ENCODE data around the gene XPR1. TPM values are rescaled to one million over a fixed set of nuclear protein-coding genes. Genes with fewer than 3 reads are reported as not detected.

Gene XPR1
- total and polyA plus RNA-seq, 2 of the 8 experiments (the other 6 are each of a cell fraction or from before 2014, with no cell fraction given), result 28.6 to 43.9 TPM

- Histone ChIP-seq H3K4me1 (replicated peaks in 1 of 4; ENCODE audit: control insufficient read depth in 3 of 4, insufficient read depth in 4 of 4, low read length in 3 of 4) (peaks cover 19 to 28% (median 23%) of the 10 kb centered on the region in 4 experiments), H3K79me1 (ENCODE audit: low read depth, low read length) (no peaks in the 10 kb centered on the region), H3K9me3 (ENCODE audit: insufficient read depth in 2 of 2, low read depth in 1 of 2, low read length in 1 of 2) (no peaks in the 10 kb centered on the region), H3K23ac (ENCODE audit: insufficient read length) (no peak overlapping the region), H2AK5ac (ENCODE audit: low read depth, low read length) (peak overlapping the region; percentile 57; the same call in 1 of the 2 replicates), H3K18ac (ENCODE audit: extremely low read depth, low read length) (no peak overlapping the region), H3K14ac (ENCODE audit: insufficient read length) (no peak overlapping the region), H2BK15ac (ENCODE audit: low read length) (0 out of 2 replicates have a peak overlapping the region, but pooled peaks have one; percentile 72), H4K8ac (ENCODE audit: extremely low read depth, insufficient read depth, low read length) (no peak overlapping the region), H3K4me2 (ENCODE audit: insufficient read depth in 1 of 2, low read depth in 2 of 2, low read length in 2 of 2) (no peak overlapping the region), H2BK20ac (ENCODE audit: low read length) (no peak overlapping the region), H4K20me1 (replicated peaks in 1 of 2; ENCODE audit: control insufficient read depth in 1 of 2, insufficient read depth in 2 of 2, low read length in 2 of 2) (no peaks in the 10 kb centered on the region), H2BK12ac (ENCODE audit: low read depth, low read length) (0 out of 2 replicates have a peak overlapping the region, but pooled peaks have one; percentile 27), H3K27me3 (replicated peaks in 1 of 4; ENCODE audit: control insufficient read depth in 3 of 4, extremely low read depth in 1 of 4, insufficient read depth in 3 of 4, low read length in 3 of 4) (no peaks in the 10 kb centered on the region; a peak in 1 of 7 replicates), H4K91ac (replicated peaks; ENCODE audit: insufficient read length, low read length) (no peak overlapping the region), H3K4ac (replicated peaks; ENCODE audit: insufficient read length, low read depth, low read length) (no peak overlapping the region), H3K4me3 (ENCODE audit: extremely low read depth in 1 of 4, insufficient read depth in 2 of 4, low read depth in 3 of 4, low read length in 4 of 4) (no peak overlapping the region), H2BK5ac (ENCODE audit: low read depth, low read length) (no peak overlapping the region), H3K79me2 (ENCODE audit: control insufficient read depth in 1 of 2, insufficient read depth in 2 of 2, low read length in 2 of 2) (no peaks in the 10 kb centered on the region), H3K27ac (ENCODE audit: low read depth, low read length) (no peak overlapping the region), H4K5ac (ENCODE audit: insufficient read length, low read depth, low read length) (no peak overlapping the region), H3K9ac (replicated peaks in 1 of 4; ENCODE audit: extremely low read depth in 1 of 4, low read depth in 3 of 4, low read length in 3 of 4) (no peak overlapping the region), H3K56ac (replicated peaks; ENCODE audit: insufficient read length, low read depth, low read length) (no peak overlapping the region), H3K36me3 (ENCODE audit: control insufficient read depth in 2 of 4, insufficient read depth in 4 of 4, low read length in 3 of 4) (no peaks in the 10 kb centered on the region), H3K23me2 (ENCODE audit: low read depth, low read length) (peaks cover 2% of the 10 kb centered on the region), H2BK120ac (replicated peaks; ENCODE audit: low read depth, low read length) (no peak overlapping the region), H2AFZ (ENCODE audit: low read length) (no peak overlapping the region)
- POLR2A ChIA-PET (ENCODE audit: partially characterized antibody), result no interaction called here
- 81% methylated on average over 9 of the region's 9 CpGs; no CpG with 5 or more reads in 1 of the 2 experiments for WGBS, 2 experiments (ENCODE audit: extremely low coverage in 1 of 2, insufficient coverage in 1 of 2, insufficient read length in 1 of 2, insufficient replicate concordance in 2 of 2, low coverage in 1 of 2, low lambda C conversion rate in 2 of 2, missing lambda C conversion rate in 1 of 2)
- CTCF ChIA-PET (ENCODE audit: partially characterized antibody), result interaction anchor here (0.6 to 3.1 kb wide), 4 partner anchors 9 to 296 kb away, joined by 3 to 10 read pairs (median 4); no protein-coding TSS in a partner anchor
- no peak for DNase-seq (ENCODE audit: low read depth in 1 of 2, low spot score in 2 of 2)
- FAIRE-seq, result no peak
- TF ChIP-seq BRCA1 (IDR thresholded peaks at IDR 0.05; ENCODE audit: low read depth, low read length) (no peak), ZNF274 (IDR thresholded peaks at IDR 0.05; ENCODE audit: borderline replicate concordance, extremely low read depth, low read length) (no peak), POU5F1 (IDR thresholded peaks at IDR 0.05; ENCODE audit: low read depth, low read length) (no peak), SP4 (IDR thresholded peaks at IDR 0.05; ENCODE audit: low read length) (no peak), TAF7 (optimal IDR thresholded peaks at IDR 0.05; ENCODE audit: borderline replicate concordance, low read depth, low read length) (no peak)
Measured at GRCh38 chr1:180919183-180919700, 287.4 kb downstream of the XPR1 start.

All from H1 (cell line).